Lung (tissue), 12 donors: Measurements from ENCODE around the gene MLLT3. TPM values are rescaled to one million over a fixed set of nuclear protein-coding genes. Genes with fewer than 3 reads are reported as not detected.
A peak's percentile ranks its signal among the peaks of the same experiment; 100 is the strongest.
"Not testable (repeated sequence)": the region's sequence is repeated elsewhere in the genome, so short reads cannot be mapped to it uniquely, and the experiment has no call there.

ENCODE experiments used
- ATAC-seq: fragments of 200-7000 bp; cut with Tn5 transposase; one replicate; pipeline ENCODE4 v1.9.1; 2020; ENCODE audit warnings: moderate number of reproducible peaks; ENCODE audit not compliant: insufficient read depth, low FRiP score
- DNase-seq, 3 donors: peaks; one replicate each; pipeline ENCODE4 v3.0.0-alpha.2; 2013 to 2017
- H3K27ac ChIP-seq, 2 donors: one replicate each; pipeline ENCODE4 v1.5.1; 2013; ENCODE audit warnings: mild to moderate bottlenecking in 2 of 2, moderate library complexity in 2 of 2, control low read depth in 1 of 2, inconsistent platforms in 1 of 2, low read depth in 1 of 2, low read length in 1 of 2
- H3K27me3 ChIP-seq, 3 donors: one replicate each; pipeline ENCODE4 v1.5.1; 2013; ENCODE audit warnings: low read length in 2 of 3; ENCODE audit not compliant: control insufficient read depth in 3 of 3, insufficient read depth in 3 of 3
- H3K36me3 ChIP-seq, 4 donors: one replicate each; pipeline ENCODE4 v1.5.1; 2013; ENCODE audit warnings: low read length in 4 of 4, mild to moderate bottlenecking in 1 of 4, moderate library complexity in 1 of 4; ENCODE audit not compliant: control insufficient read depth in 4 of 4, insufficient read depth in 4 of 4
- H3K4me1 ChIP-seq, 5 donors: one replicate each; pipeline ENCODE4 v1.5.1; 2013; ENCODE audit warnings: low read length in 5 of 5, mild to moderate bottlenecking in 2 of 5, moderate library complexity in 1 of 5; ENCODE audit not compliant: control insufficient read depth in 5 of 5, insufficient read depth in 5 of 5
- H3K4me3 ChIP-seq: one replicate; pipeline ENCODE4 v1.5.1; 2013; ENCODE audit warnings: mild to moderate bottlenecking, control low read depth, moderate library complexity
- H3K9ac ChIP-seq, 2 donors: one replicate each; pipeline ENCODE4 v1.5.1; 2013; ENCODE audit warnings: low read length in 2 of 2, control low read depth in 1 of 2; ENCODE audit not compliant: insufficient read depth in 1 of 2
- H3K9me3 ChIP-seq, 4 donors: one replicate each; pipeline ENCODE4 v1.5.1; 2013; ENCODE audit warnings: low read length in 3 of 4, mild to moderate bottlenecking in 1 of 4, moderate library complexity in 1 of 4; ENCODE audit not compliant: control insufficient read depth in 4 of 4, insufficient read depth in 3 of 4
- CTCF ChIP-seq: IDR thresholded peaks from 2 replicates; pipeline ENCODE4 v1.5.1; 2012; ENCODE audit warnings: mild to moderate bottlenecking; ENCODE audit errors: control extremely low read depth, extremely low read depth
- WGBS, 2 donors: extraction: QIAGEN DNeasy Blood & Tissue Kit; methylation state at CpG; one replicate each; pipeline ENCODE4 v1.1.7; 2013; 5-methylcytosine and 5-hydroxymethylcytosine counted together
- polyA plus RNA-seq, 2 donors: library from polyadenylated mRNA; stranded (reverse); fragments of 200-250 nt; gene quantifications; one replicate each; pipeline ENCODE4 v1.2.1, GENCODE V29; 2013
- total RNA-seq, 2 donors: library from RNA; depleted of rRNA in 1 of 2; stranded (reverse); fragments of >200 nt in 1 of 2; gene quantifications; one replicate each; pipeline ENCODE4 v1.2.1, GENCODE V29; 2014 to 2021
- donor health status: control.
- donor health status: control.
- donor health status: Bipolar disorder and iron deficiency.
- donor health status: healthy.
- donor health status: DM: yes; HTN: yes; CAD: no.

The MLLT3 gene
- total and polyA plus RNA-seq, 4 donors = 7.1 to 43.1 (median 13.7) TPM

DNA sequence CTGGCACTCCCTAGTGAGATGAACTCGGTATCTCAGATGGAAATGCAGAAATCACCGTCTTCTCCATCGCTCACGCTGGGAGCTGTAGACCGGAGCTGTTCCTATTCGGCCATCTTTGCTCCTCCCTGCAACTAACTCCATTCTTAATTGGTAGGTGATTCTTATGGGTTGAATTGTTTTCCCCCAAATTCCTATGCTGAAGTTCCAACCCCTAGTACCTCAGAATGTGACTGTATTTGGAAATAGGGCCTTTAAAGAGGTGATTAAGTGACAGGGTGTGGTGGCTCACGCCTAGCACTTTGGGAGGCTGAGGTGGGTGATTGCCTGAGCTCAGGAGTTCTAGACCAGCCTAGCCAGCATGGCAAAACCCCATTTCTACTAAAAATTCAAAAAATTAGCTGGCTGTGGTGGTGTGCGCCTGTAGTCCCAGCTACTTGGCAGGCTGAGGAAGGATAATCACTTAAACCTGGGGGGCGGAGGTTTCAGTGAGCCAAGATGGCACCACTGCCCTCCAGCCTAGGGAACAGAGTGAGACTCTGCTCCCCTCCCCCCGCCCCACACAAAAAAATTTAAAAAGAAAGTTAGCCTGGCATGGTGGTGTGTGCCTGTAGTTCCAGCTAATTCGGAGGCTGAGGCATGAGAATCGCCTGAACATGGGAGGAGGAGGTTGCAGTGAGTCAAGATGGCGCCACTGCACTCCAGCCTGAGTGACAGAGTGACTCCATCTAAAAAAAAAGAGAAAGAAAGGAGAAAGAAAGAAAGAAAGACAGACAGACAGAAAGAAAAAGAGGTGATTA lies 36.6 kb upstream of the MLLT3 start:
- Histone ChIP-seq H3K27ac (no peak overlapping the region), H3K4me3 (peak overlapping the region; percentile 36), H3K27me3 (no peaks in the 10 kb centered on the region), H3K4me1 (peaks cover 0 to 7% (median 0%) of the 10 kb centered on the region in 5 donors), H3K9me3 (no peaks in the 10 kb centered on the region), H3K9ac (peak overlapping the region in 1 of 2 donors; percentile 42), H3K36me3 (no peaks in the 10 kb centered on the region)
- 70 to 81% methylated on average over 13 of the region's 13 CpGs for WGBS, 2 donors
- no peak for TF ChIP-seq CTCF
- peak in 1 of 3 donors; percentile 16 for DNase-seq
- ATAC-seq = peak; percentile 58

DNA sequence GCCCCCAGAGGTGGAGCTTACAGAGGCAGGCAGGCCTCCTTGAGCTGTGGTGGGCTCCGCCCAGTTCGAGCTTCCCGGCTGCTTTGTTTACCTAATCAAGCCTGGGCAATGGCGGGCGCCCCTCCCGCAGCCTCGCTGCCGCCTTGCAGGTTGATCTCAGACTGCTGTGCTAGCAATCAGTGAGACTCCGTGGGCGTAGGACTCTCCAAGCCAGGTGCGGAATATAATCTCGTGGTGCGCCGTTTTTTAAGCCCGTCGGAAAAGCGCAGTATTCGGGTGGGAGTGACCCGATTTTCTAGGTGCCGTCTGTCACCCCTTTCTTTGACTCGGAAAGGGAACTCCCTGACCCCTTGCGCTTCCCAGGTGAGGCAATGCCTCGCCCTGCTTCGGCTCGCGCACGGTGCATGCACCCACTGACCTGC lies 36.0 kb upstream of the MLLT3 start:
- not testable (repeated sequence) for DNase-seq, H3K36me3 ChIP-seq, H3K9me3 ChIP-seq, H3K4me1 ChIP-seq, ATAC-seq, H3K27me3 ChIP-seq, H3K9ac ChIP-seq, H3K27ac ChIP-seq
- peak overlapping the region; percentile 36 for H3K4me3 ChIP-seq
- WGBS, 2 donors = 48 to 51% methylated on average over 12 to 23 of the region's 27 CpGs

DNA sequence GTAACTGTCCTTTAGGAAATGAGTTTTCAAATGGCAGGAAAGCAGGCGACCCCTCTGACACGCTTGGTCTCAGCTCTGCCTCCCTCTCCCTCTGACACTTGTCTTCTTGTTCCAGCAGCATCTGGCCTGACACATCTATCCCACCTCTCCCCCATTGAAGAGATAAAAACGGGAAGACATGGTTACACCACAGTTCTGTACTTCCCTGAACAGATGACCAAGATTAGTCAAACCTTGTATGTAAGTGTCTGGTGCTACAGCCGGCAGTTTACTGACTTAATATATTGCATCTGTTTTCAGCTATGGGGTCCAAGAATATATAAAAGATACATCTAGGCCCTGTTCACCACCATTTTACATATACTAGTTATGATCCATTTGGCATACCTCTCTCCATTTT lies 29.6 kb upstream of the MLLT3 start:
- TF ChIP-seq CTCF = no peak
- ATAC-seq (no peak), DNase-seq (no peak)
- Histone ChIP-seq H3K27me3 (no peaks in the 10 kb centered on the region), H3K9me3 (no peaks in the 10 kb centered on the region), H3K27ac (no peak overlapping the region), H3K4me3 (no peak overlapping the region), H3K4me1 (no peaks in the 10 kb centered on the region), H3K36me3 (no peaks in the 10 kb centered on the region), H3K9ac (no peak overlapping the region)
- WGBS, 2 donors = 53 to 67% methylated on average over 4 of the region's 4 CpGs

- ATAC-seq (no peak), DNase-seq (no peak)
- H3K4me1 ChIP-seq = no peaks in the 10 kb centered on the region
- no peaks in the 10 kb centered on the region for H3K36me3 ChIP-seq
- no peak overlapping the region for H3K27ac ChIP-seq
- H3K27me3 ChIP-seq = no peaks in the 10 kb centered on the region
- H3K9me3 ChIP-seq = no peaks in the 10 kb centered on the region
- TF ChIP-seq CTCF = no peak
- H3K4me3 ChIP-seq = no peak overlapping the region
- H3K9ac ChIP-seq = no peak overlapping the region
- WGBS, 2 donors = 87 to 94% methylated on average over 4 of the region's 4 CpGs
These were observed 28.5 kb upstream of the MLLT3 start for GRCh38 chr9:20650750-20651299.
